ENCODE measurements around the gene GPRC5D. TPM values are rescaled to one million over a fixed set of nuclear protein-coding genes. Genes with fewer than 3 reads are reported as not detected.

The GPRC5D gene
- polyA plus RNA-seq, 1 donor from 2014 or later = not detected

GRCh38 chr12:12927211-12928079 lies 24.5 kb downstream of the GPRC5D start:
- no peaks in the 10 kb centered on the region for H3K9me3 ChIP-seq (ENCODE audit: low read length)
- no peak overlapping the region for H3K9ac ChIP-seq (ENCODE audit: low read length)
- TF ChIP-seq MXI1 (conservative IDR thresholded peaks at IDR 0.05; ENCODE audit: poor library complexity, severe bottlenecking) (no peak), TAF1 (IDR thresholded peaks at IDR 0.05; ENCODE audit: low read depth) (no peak), CTCF (IDR thresholded peaks at IDR 0.05; ENCODE audit: poor library complexity, severe bottlenecking) (no peak), POLR2AphosphoS5 (IDR thresholded peaks at IDR 0.05) (no peak), RAD21 (conservative IDR thresholded peaks at IDR 0.05) (no peak), SMC3 (conservative IDR thresholded peaks at IDR 0.05; ENCODE audit: poor library complexity) (no peak), EP300 (conservative IDR thresholded peaks at IDR 0.05; ENCODE audit: poor library complexity, severe bottlenecking) (no peak), EZH2 (IDR thresholded peaks at IDR 0.05; ENCODE audit: borderline replicate concordance, insufficient read depth, low read length, poor library complexity, severe bottlenecking) (no peak)
- TF ChIP-seq, protein P1, sequence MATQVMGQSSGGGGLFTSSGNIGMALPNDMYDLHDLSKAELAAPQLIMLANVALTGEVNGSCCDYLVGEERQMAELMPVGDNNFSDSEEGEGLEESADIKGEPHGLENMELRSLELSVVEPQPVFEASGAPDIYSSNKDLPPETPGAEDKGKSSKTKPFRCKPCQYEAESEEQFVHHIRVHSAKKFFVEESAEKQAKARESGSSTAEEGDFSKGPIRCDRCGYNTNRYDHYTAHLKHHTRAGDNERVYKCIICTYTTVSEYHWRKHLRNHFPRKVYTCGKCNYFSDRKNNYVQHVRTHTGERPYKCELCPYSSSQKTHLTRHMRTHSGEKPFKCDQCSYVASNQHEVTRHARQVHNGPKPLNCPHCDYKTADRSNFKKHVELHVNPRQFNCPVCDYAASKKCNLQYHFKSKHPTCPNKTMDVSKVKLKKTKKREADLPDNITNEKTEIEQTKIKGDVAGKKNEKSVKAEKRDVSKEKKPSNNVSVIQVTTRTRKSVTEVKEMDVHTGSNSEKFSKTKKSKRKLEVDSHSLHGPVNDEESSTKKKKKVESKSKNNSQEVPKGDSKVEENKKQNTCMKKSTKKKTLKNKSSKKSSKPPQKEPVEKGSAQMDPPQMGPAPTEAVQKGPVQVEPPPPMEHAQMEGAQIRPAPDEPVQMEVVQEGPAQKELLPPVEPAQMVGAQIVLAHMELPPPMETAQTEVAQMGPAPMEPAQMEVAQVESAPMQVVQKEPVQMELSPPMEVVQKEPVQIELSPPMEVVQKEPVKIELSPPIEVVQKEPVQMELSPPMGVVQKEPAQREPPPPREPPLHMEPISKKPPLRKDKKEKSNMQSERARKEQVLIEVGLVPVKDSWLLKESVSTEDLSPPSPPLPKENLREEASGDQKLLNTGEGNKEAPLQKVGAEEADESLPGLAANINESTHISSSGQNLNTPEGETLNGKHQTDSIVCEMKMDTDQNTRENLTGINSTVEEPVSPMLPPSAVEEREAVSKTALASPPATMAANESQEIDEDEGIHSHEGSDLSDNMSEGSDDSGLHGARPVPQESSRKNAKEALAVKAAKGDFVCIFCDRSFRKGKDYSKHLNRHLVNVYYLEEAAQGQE (IDR thresholded peaks at IDR 0.05; ENCODE audit: borderline replicate concordance) = no peak
- no peak overlapping the region for H3K4me3 ChIP-seq (ENCODE audit: low read length)
- H3K36me3 ChIP-seq (ENCODE audit: insufficient read depth, low read length) = no peaks in the 10 kb centered on the region
- H3K27me3 ChIP-seq (ENCODE audit: insufficient read depth, low read depth, low read length) = no peaks in the 10 kb centered on the region
- H3F3A ChIP-seq (ENCODE audit: insufficient read depth, low read length, poor library complexity, severe bottlenecking) = no peaks in the 10 kb centered on the region
- no peaks in the 10 kb centered on the region for H4K20me1 ChIP-seq (ENCODE audit: insufficient read depth)
- H3K79me2 ChIP-seq (replicated peaks; ENCODE audit: insufficient read depth, low read length) = no peaks in the 10 kb centered on the region
- H3K4me2 ChIP-seq (ENCODE audit: low read length) = no peak overlapping the region
- no peak overlapping the region for H2AFZ ChIP-seq (ENCODE audit: low read depth, low read length)
- H3K27ac ChIP-seq (ENCODE audit: low read length) = no peak overlapping the region
- no peaks in the 10 kb centered on the region for H3K9me2 ChIP-seq (ENCODE audit: insufficient read depth, low read length)

GRCh38 chr12:12926571-12927071 lies 25.3 kb downstream of the GPRC5D start:
- Histone ChIP-seq H3F3A (ENCODE audit: insufficient read depth, low read length, poor library complexity, severe bottlenecking) (no peaks in the 10 kb centered on the region), H3K4me3 (ENCODE audit: low read length) (no peak overlapping the region), H3K79me2 (replicated peaks; ENCODE audit: insufficient read depth, low read length) (no peaks in the 10 kb centered on the region), H3K27ac (ENCODE audit: low read length) (no peak overlapping the region), H3K36me3 (ENCODE audit: insufficient read depth, low read length) (no peaks in the 10 kb centered on the region), H3K9ac (ENCODE audit: low read length) (no peak overlapping the region), H2AFZ (ENCODE audit: low read depth, low read length) (no peak overlapping the region), H3K9me2 (ENCODE audit: insufficient read depth, low read length) (no peaks in the 10 kb centered on the region), H3K27me3 (ENCODE audit: insufficient read depth, low read depth, low read length) (no peaks in the 10 kb centered on the region), H3K4me2 (ENCODE audit: low read length) (no peak overlapping the region), H4K20me1 (ENCODE audit: insufficient read depth) (no peaks in the 10 kb centered on the region), H3K9me3 (ENCODE audit: low read length) (no peaks in the 10 kb centered on the region)
- TF ChIP-seq EZH2 (IDR thresholded peaks at IDR 0.05; ENCODE audit: borderline replicate concordance, insufficient read depth, low read length, poor library complexity, severe bottlenecking) (no peak), EP300 (conservative IDR thresholded peaks at IDR 0.05; ENCODE audit: poor library complexity, severe bottlenecking) (no peak), TAF1 (IDR thresholded peaks at IDR 0.05; ENCODE audit: low read depth) (no peak), RAD21 (conservative IDR thresholded peaks at IDR 0.05) (no peak), SMC3 (conservative IDR thresholded peaks at IDR 0.05; ENCODE audit: poor library complexity) (no peak), CTCF (IDR thresholded peaks at IDR 0.05; ENCODE audit: poor library complexity, severe bottlenecking) (no peak), POLR2AphosphoS5 (IDR thresholded peaks at IDR 0.05) (no peak), MXI1 (conservative IDR thresholded peaks at IDR 0.05; ENCODE audit: poor library complexity, severe bottlenecking) (no peak)
- TF ChIP-seq, protein P1 (IDR thresholded peaks at IDR 0.05; ENCODE audit: borderline replicate concordance) = no peak

Data from neural cell (in vitro differentiated cells).